Caco-2 (cell line): Measurements from ENCODE around the gene MON2. TPM values are rescaled to one million over a fixed set of nuclear protein-coding genes. Genes with fewer than 3 reads are reported as not detected.

ENCODE experiments used
- BruUV-seq: library from RNA; stranded (reverse); fragments of 400-500 nt; replicated peaks from 2 replicates; lab custom pipeline; 2021; lab: Mats Ljungman, UMichigan
- CTCF ChIA-PET: fragments of 300-600 bp; sonication (Branson Sonifier 250); formaldehyde crosslinking; loops from one replicate; lab custom pipeline; 2022; ENCODE audit warnings: antibody characterized with exemption; lab: Charles Lee
- POLR2A ChIA-PET: fragments of 300-600 bp; sonication (Branson Sonifier 250); formaldehyde crosslinking; loops from one replicate; lab custom pipeline; 2022; ENCODE audit warnings: antibody characterized with exemption; lab: Charles Lee
- DNase-seq, 2 experiments: peaks; one replicate each; pipeline versions ENCODE4 v3.0.0 to v3.0.0-alpha.2; 2020 to 2022
- H3K27me3 ChIP-seq: replicated peaks from 2 replicates; pipeline ENCODE4 v1.6.0; 2011; ENCODE audit warnings: low read length; ENCODE audit not compliant: control insufficient read depth, insufficient read depth
- H3K36me3 ChIP-seq: 2 replicates; pipeline ENCODE4 v1.5.1; 2011; ENCODE audit warnings: low read length; ENCODE audit not compliant: control insufficient read depth, insufficient read depth
- H3K4me1 ChIP-seq: fragments of 250-450 bp; sonication (Bioruptor Pico); 2 replicates; pipeline ENCODE4 v1.5.1; 2020; ENCODE audit warnings: mild to moderate bottlenecking
- H3K4me3 ChIP-seq: 2 replicates; pipeline ENCODE4 v1.5.1; 2011; ENCODE audit warnings: low read depth, mild to moderate bottlenecking, control low read depth, low read length
- H3K9me3 ChIP-seq: fragments of 250-450 bp; sonication (Bioruptor Pico); 2 replicates; pipeline ENCODE4 v1.5.1; 2020; ENCODE audit warnings: mild to moderate bottlenecking, moderate library complexity
- H3K27ac Mint-ChIP-seq: one replicate; pipeline ENCODE4 v1.8.0; 2022; ENCODE audit warnings: mixed read lengths; ENCODE audit not compliant: unreplicated experiment
- H3K27me3 Mint-ChIP-seq: one replicate; pipeline ENCODE4 v1.8.0; 2022; ENCODE audit warnings: mixed read lengths; ENCODE audit not compliant: insufficient read depth, unreplicated experiment
- H3K36me3 Mint-ChIP-seq: one replicate; pipeline ENCODE4 v1.8.0; 2022; ENCODE audit warnings: mild to moderate bottlenecking, mixed read lengths; ENCODE audit not compliant: insufficient read depth, unreplicated experiment
- H3K4me1 Mint-ChIP-seq: one replicate; pipeline ENCODE4 v1.8.0; 2022; ENCODE audit warnings: low read depth, mixed read lengths; ENCODE audit not compliant: unreplicated experiment
- H3K4me3 Mint-ChIP-seq: one replicate; pipeline ENCODE4 v1.8.0; 2022; ENCODE audit warnings: mild to moderate bottlenecking, moderate library complexity, mixed read lengths; ENCODE audit not compliant: unreplicated experiment
- H3K9me3 Mint-ChIP-seq: one replicate; pipeline ENCODE4 v1.8.0; 2022; ENCODE audit warnings: mixed read lengths; ENCODE audit not compliant: unreplicated experiment
- CTCF ChIP-seq, 2 experiments: fragments of 200-600 bp in 1 of 2; IDR thresholded peaks; 1 replicate in 1 of 2; 2 replicates in 1 of 2; pipeline versions ENCODE4 v1.5.1 to v1.8.0; 2011 to 2022; ENCODE audit warnings: antibody characterized with exemption in 1 of 2, control low read depth in 1 of 2, inconsistent platforms in 1 of 2, low read depth in 1 of 2, low read length in 1 of 2, mild to moderate bottlenecking in 1 of 2, moderate library complexity in 1 of 2; ENCODE audit not compliant: insufficient read depth in 1 of 2, severe bottlenecking in 1 of 2, unreplicated experiment in 1 of 2
- intact Hi-C: fragments of 100-400 bp; cut with micrococcal nuclease; formaldehyde crosslinking; loops from one replicate; pipeline ENCODE4 v1.10.0; 2022; ENCODE audit not compliant: unreplicated experiment
- total RNA-seq: library from RNA; stranded (reverse); gene quantifications from 2 replicates; pipeline ENCODE4 v1.2.3, GENCODE V29; 2022

MON2 gene
- total RNA-seq, 1 experiment from 2014 or later = 30.8 TPM

GRCh38 chr12:62632411-62632918, 165.8 kb downstream of the MON2 start:
- no peaks in the 10 kb centered on the region for H3K9me3 ChIP-seq
- intact Hi-C loops = no loop called here
- POLR2A ChIA-PET = no interaction called here
- H3K4me1 ChIP-seq = no peaks in the 10 kb centered on the region
- DNase-seq = no peak
- no peaks in the 10 kb centered on the region for H3K36me3 ChIP-seq
- peak overlapping the region; percentile 46 for H3K4me3 ChIP-seq
- no peaks in the 10 kb centered on the region for H3K4me1 Mint-ChIP-seq
- H3K4me3 Mint-ChIP-seq = peak overlapping the region; percentile 69
- no peak for TF ChIP-seq CTCF (IDR thresholded peaks at IDR 0.05; ENCODE audit: insufficient read depth in 1 of 2, low read depth in 1 of 2, low read length in 1 of 2, severe bottlenecking in 1 of 2, unreplicated experiment in 1 of 2)
- no peaks in the 10 kb centered on the region for H3K36me3 Mint-ChIP-seq
- H3K27me3 ChIP-seq = no peaks in the 10 kb centered on the region
- no peaks in the 10 kb centered on the region for H3K9me3 Mint-ChIP-seq
- no peak overlapping the region for H3K27ac Mint-ChIP-seq
- BruUV-seq = no TSS peak
- no peaks in the 10 kb centered on the region for H3K27me3 Mint-ChIP-seq
- CTCF ChIA-PET = interaction anchor here (1.0 kb wide), 1 partner anchor 30 kb away, joined by 3 read pairs; no protein-coding TSS in a partner anchor

- TF ChIP-seq CTCF (IDR thresholded peaks at IDR 0.05; ENCODE audit: insufficient read depth in 1 of 2, low read depth in 1 of 2, low read length in 1 of 2, severe bottlenecking in 1 of 2, unreplicated experiment in 1 of 2) = no peak
- ChIA-PET POLR2A (interaction anchor here (0.6 kb wide), 1 partner anchor 148 kb away, joined by 3 read pairs; no protein-coding TSS in a partner anchor), CTCF (no interaction called here)
- Histone ChIP-seq H3K36me3 (no peaks in the 10 kb centered on the region), H3K27me3 (no peaks in the 10 kb centered on the region), H3K9me3 (no peaks in the 10 kb centered on the region), H3K4me1 (0 out of 2 replicates have a peak, but pooled peaks cover 6% of the 10 kb centered on the region), H3K4me3 (no peak overlapping the region)
- Mint-ChIP-seq H3K27ac (no peak overlapping the region), H3K4me1 (no peaks in the 10 kb centered on the region), H3K9me3 (no peaks in the 10 kb centered on the region), H3K27me3 (no peaks in the 10 kb centered on the region), H3K36me3 (peaks cover 6% of the 10 kb centered on the region), H3K4me3 (no peak overlapping the region)
- no peak for DNase-seq
- intact Hi-C loops = no loop called here
- no TSS peak for BruUV-seq
Observed at GRCh38 chr12:62635649-62636048, 169.0 kb downstream of the MON2 start.

DNA sequence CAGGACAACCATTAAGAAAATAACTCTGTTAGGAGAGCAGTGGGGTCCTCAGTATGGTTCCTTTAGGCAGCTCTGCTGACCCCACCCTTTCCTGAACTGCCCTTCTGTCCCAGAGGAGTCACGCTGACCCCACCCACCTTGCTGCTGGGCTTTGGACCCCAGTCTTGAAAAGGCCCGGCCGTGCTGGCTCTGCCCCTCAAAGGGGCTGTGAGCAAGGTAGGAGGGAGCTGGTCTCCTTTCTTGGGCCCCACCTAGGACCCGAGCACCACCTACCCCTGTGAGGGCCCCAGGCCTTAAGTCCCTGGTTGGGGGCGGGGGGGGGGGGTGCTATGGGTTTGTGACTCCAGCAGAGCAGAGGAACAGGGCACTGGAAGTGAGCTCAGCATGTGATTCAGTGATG, 171.1 kb downstream of the MON2 start:
- Histone ChIP-seq H3K36me3 (no peaks in the 10 kb centered on the region), H3K4me3 (no peak overlapping the region), H3K4me1 (0 out of 2 replicates have a peak, but pooled peaks cover 6% of the 10 kb centered on the region), H3K27me3 (no peaks in the 10 kb centered on the region), H3K9me3 (no peaks in the 10 kb centered on the region)
- no peak overlapping the region for H3K4me3 Mint-ChIP-seq
- intact Hi-C loops = no loop called here
- no TSS peak for BruUV-seq
- H3K9me3 Mint-ChIP-seq = no peaks in the 10 kb centered on the region
- no peak for TF ChIP-seq CTCF (IDR thresholded peaks at IDR 0.05; ENCODE audit: insufficient read depth in 1 of 2, low read depth in 1 of 2, low read length in 1 of 2, severe bottlenecking in 1 of 2, unreplicated experiment in 1 of 2)
- ChIA-PET CTCF (no interaction called here), POLR2A (no interaction called here)
- peaks cover 22% of the 10 kb centered on the region for H3K36me3 Mint-ChIP-seq
- H3K4me1 Mint-ChIP-seq = peaks cover 8% of the 10 kb centered on the region
- no peaks in the 10 kb centered on the region for H3K27me3 Mint-ChIP-seq
- no peak overlapping the region for H3K27ac Mint-ChIP-seq
- DNase-seq = no peak
